H1 (cell line): ENCODE measurements around the gene TLE1. TPM values are rescaled to one million over a fixed set of nuclear protein-coding genes. Genes with fewer than 3 reads are reported as not detected.

Experiments used
- ASH2L ChIP-seq: fragments of 200-600, 300-600 bp; sonication (generic); IDR thresholded peaks from one replicate; pipeline ENCODE4 v1.7.1; 2017; ENCODE audit warnings: low read length
- CBX8 ChIP-seq: fragments of 300-800, 300-1000 bp; sonication (generic); IDR thresholded peaks from 2 replicates; pipeline ENCODE4 v1.7.1; 2016; ENCODE audit warnings: low read depth, low read length, borderline replicate concordance
- CEBPB ChIP-seq: IDR thresholded peaks from 2 replicates; pipeline ENCODE4 v1.6.1; 2012; ENCODE audit warnings: low read depth, low read length
- GABPA ChIP-seq: IDR thresholded peaks from 2 replicates; pipeline ENCODE4 v1.6.1; 2011; ENCODE audit warnings: mild to moderate bottlenecking, low read length, moderate library complexity, borderline replicate concordance; ENCODE audit not compliant: insufficient read depth
- POU5F1 ChIP-seq: IDR thresholded peaks from 2 replicates; pipeline ENCODE4 v1.6.1; 2011; ENCODE audit warnings: low read depth, mild to moderate bottlenecking, low read length, moderate library complexity
- SIN3A ChIP-seq, 2 experiments: IDR thresholded peaks in 1 of 2; conservative IDR thresholded peaks in 1 of 2; 2 replicates each; pipeline ENCODE4 v1.6.1; 2011 to 2012; ENCODE audit warnings: low read length in 2 of 2, improper control_type of control experiment in 1 of 2, low read depth in 1 of 2, mild to moderate bottlenecking in 1 of 2
- polyA plus RNA-seq, 7 experiments: library from polyadenylated mRNA; depleted of rRNA in 3 of 7; stranded (reverse) in 5 of 7; unstranded in 2 of 7; fragments of >200 nt in 5 of 7; fragments of 200-250 nt in 2 of 7; gene quantifications; 1 replicate in 5 of 7; 2 replicates in 1 of 7; 4 replicates in 1 of 7; pipeline versions ENCODE4 v1.2.1 to v1.2.3, GENCODE V29; 2011 to 2013; ENCODE audit warnings: missing spikeins in 2 of 7, mixed read lengths in 2 of 7
- total RNA-seq: library from RNA; stranded (reverse); fragmentation: NEBNext Ultra II Directional; extraction: Animal tissue kit (Norgen Biotek cat#: 25700); gene quantifications from 2 replicates; pipeline ENCODE4 v1.2.1, GENCODE V29; 2021

Gene TLE1
- total and polyA plus RNA-seq, 2 of the 8 experiments (the other 6 are each of a cell fraction or from before 2014, with no cell fraction given), result 81.8 to 91.6 TPM

GRCh38 chr9:81650586-81651515 lies 38.5 kb downstream of the TLE1 start (continued):
- TF ChIP-seq GABPA (no peak), CEBPB (no peak), ASH2L (no peak), CBX8 (no peak), POU5F1 (no peak), SIN3A (conservative IDR thresholded peaks at IDR 0.05 in 1 of 2, IDR thresholded peaks at IDR 0.05 in 1 of 2; ENCODE audit: low read depth in 1 of 2, low read length in 2 of 2) (no peak)
